Measurements from ENCODE around the gene ARHGAP28.
"Not testable (repeated sequence)": the region's sequence is repeated elsewhere in the genome, so short reads cannot be mapped to it uniquely, and the experiment has no call there.

Gene ARHGAP28

GRCh38 chr18:6776188-6776587 is 46.7 kb downstream of the ARHGAP28 start:
- DNase-seq, result no peak

- DNase-seq, result no peak
Observed at GRCh38 chr18:6777509-6777908, 48.0 kb downstream of the ARHGAP28 start.

GRCh38 chr18:6778459-6779247 is 49.1 kb downstream of the ARHGAP28 start:
- no peak for DNase-seq

GRCh38 chr18:6781142-6781714 is 51.7 kb downstream of the ARHGAP28 start:
- no peak for DNase-seq

GRCh38 chr18:6781796-6782195 is 52.3 kb downstream of the ARHGAP28 start:
- DNase-seq, result no peak

GRCh38 chr18:6782861-6783260 is 53.3 kb downstream of the ARHGAP28 start:
- no peak for DNase-seq

- DNase-seq, result no peak
Observed at GRCh38 chr18:6784046-6784445, 54.5 kb downstream of the ARHGAP28 start.

- no peak for DNase-seq
Observed at GRCh38 chr18:6785001-6785400, 55.5 kb downstream of the ARHGAP28 start.

- DNase-seq, result no peak
Observed at GRCh38 chr18:6785411-6785810, 55.9 kb downstream of the ARHGAP28 start.

GRCh38 chr18:6792391-6792790 is 62.9 kb downstream of the ARHGAP28 start:
- no peak for DNase-seq

- DNase-seq, result no peak
Observed at GRCh38 chr18:6793455-6793854, 63.9 kb downstream of the ARHGAP28 start.

- no peak for DNase-seq
Observed at GRCh38 chr18:6793986-6794385, 64.5 kb downstream of the ARHGAP28 start.

GRCh38 chr18:6795307-6795706 is 65.8 kb downstream of the ARHGAP28 start:
- DNase-seq, result no peak

- DNase-seq, result no peak
Observed at GRCh38 chr18:6796511-6796910, 67.0 kb downstream of the ARHGAP28 start.

GRCh38 chr18:6797171-6797570 is 67.7 kb downstream of the ARHGAP28 start:
- DNase-seq, result no peak

GRCh38 chr18:6798896-6799295 is 69.4 kb downstream of the ARHGAP28 start:
- no peak for DNase-seq

- not testable (repeated sequence) for DNase-seq
Observed at GRCh38 chr18:6800309-6800708, 70.8 kb downstream of the ARHGAP28 start.

GRCh38 chr18:6807515-6808257 is 78.2 kb downstream of the ARHGAP28 start:
- no peak for DNase-seq

GRCh38 chr18:6810191-6810590 is 80.7 kb downstream of the ARHGAP28 start:
- DNase-seq, result no peak

GRCh38 chr18:6811816-6812215 is 82.3 kb downstream of the ARHGAP28 start:
- DNase-seq, result no peak

GRCh38 chr18:6814882-6815425 is 85.4 kb downstream of the ARHGAP28 start:
- DNase-seq, result no peak

- DNase-seq, result no peak
Observed at GRCh38 chr18:6816154-6816553, 86.6 kb downstream of the ARHGAP28 start.

GRCh38 chr18:6819332-6819731 is 89.8 kb downstream of the ARHGAP28 start:
- DNase-seq, result no peak

GRCh38 chr18:6820314-6820713 is 90.8 kb downstream of the ARHGAP28 start:
- no peak for DNase-seq

Measured in NCI-H1930 (cell line).